GM19452 (cell line): ENCODE data around the gene NUTM2D.
"Not testable (repeated sequence)": the region's sequence is repeated elsewhere in the genome, so short reads cannot be mapped to it uniquely, and the experiment has no call there.

ENCODE experiments used
- ATAC-seq: cut with Tn5 transposase; IDR thresholded peaks from one replicate; pipeline ENCODE4 v1.9.1; 2021; ENCODE audit not compliant: unreplicated experiment

NUTM2D gene

GRCh38 chr10:87357444-87357843 is at the start of gene NUTM2D:
Gene NUTM2D (plus strand): TSS chr10:87357744. CDS start chr10:87358266, 522 bp downstream.
- ATAC-seq = not testable (repeated sequence)

- ATAC-seq = not testable (repeated sequence)
Measured at GRCh38 chr10:87308702-87309101, 48.8 kb upstream of the NUTM2D start.

GRCh38 chr10:87309657-87310056 is 47.9 kb upstream of the NUTM2D start:
- not testable (repeated sequence) for ATAC-seq

GRCh38 chr10:87311521-87311920 is 46.0 kb upstream of the NUTM2D start:
- ATAC-seq = not testable (repeated sequence)

- ATAC-seq = not testable (repeated sequence)
Measured at GRCh38 chr10:87313649-87314359, 43.7 kb upstream of the NUTM2D start.

GRCh38 chr10:87314360-87314973 is 43.1 kb upstream of the NUTM2D start:
- ATAC-seq = not testable (repeated sequence)

GRCh38 chr10:87321505-87321904 is 36.0 kb upstream of the NUTM2D start:
- not testable (repeated sequence) for ATAC-seq

GRCh38 chr10:87324559-87324958 is 33.0 kb upstream of the NUTM2D start:
- ATAC-seq = not testable (repeated sequence)

GRCh38 chr10:87327958-87328357 is 29.6 kb upstream of the NUTM2D start:
- ATAC-seq = not testable (repeated sequence)

GRCh38 chr10:87329131-87329530 is 28.4 kb upstream of the NUTM2D start:
- not testable (repeated sequence) for ATAC-seq

- not testable (repeated sequence) for ATAC-seq
Measured at GRCh38 chr10:87332687-87333086, 24.9 kb upstream of the NUTM2D start.

- not testable (repeated sequence) for ATAC-seq
Measured at GRCh38 chr10:87340411-87340810, 17.1 kb upstream of the NUTM2D start.

- ATAC-seq = peak; percentile 7
Measured at GRCh38 chr10:87341546-87342142, 15.9 kb upstream of the NUTM2D start.

GRCh38 chr10:87342249-87342710 is 15.3 kb upstream of the NUTM2D start:
- peak; percentile 86 for ATAC-seq

GRCh38 chr10:87342711-87343258 is 14.8 kb upstream of the NUTM2D start:
- peak; percentile 78 for ATAC-seq

GRCh38 chr10:87345743-87346142 is 11.8 kb upstream of the NUTM2D start:
- ATAC-seq = not testable (repeated sequence)

GRCh38 chr10:87350161-87350560 is 7.4 kb upstream of the NUTM2D start:
- ATAC-seq = not testable (repeated sequence)

- not testable (repeated sequence) for ATAC-seq
Measured at GRCh38 chr10:87352825-87353224, 4.7 kb upstream of the NUTM2D start.

- not testable (repeated sequence) for ATAC-seq
Measured at GRCh38 chr10:87355110-87355509, 2.4 kb upstream of the NUTM2D start.

- not testable (repeated sequence) for ATAC-seq
Measured at GRCh38 chr10:87358159-87358558, 615 bp downstream of the NUTM2D start.

- not testable (repeated sequence) for ATAC-seq
Measured at GRCh38 chr10:87369514-87370112, 12.1 kb downstream of the NUTM2D start.
